Activated CD8-positive, alpha-beta memory T cell treated with anti-CD3 and anti-CD28 coated beads, Interleukin-2, amount 50 U/mL, for 48 hours (primary cell): ENCODE data around the gene CLMP.
A peak's percentile ranks its signal among the peaks of the same experiment; 100 is the strongest.

Experiments used
- DNase-seq: peaks from one replicate; pipeline ENCODE4 v3.0.0-alpha.2; 2020

CLMP gene

GRCh38 chr11:123187665-123188507, 7.2 kb downstream of the CLMP start:
- no peak for DNase-seq

GRCh38 chr11:123187248-123187647, 7.8 kb downstream of the CLMP start:
- DNase-seq = no peak

- DNase-seq = no peak
Observed at GRCh38 chr11:123186286-123186685, 8.8 kb downstream of the CLMP start.

- no peak for DNase-seq
Observed at GRCh38 chr11:123185326-123185725, 9.7 kb downstream of the CLMP start.

GRCh38 chr11:123184531-123184930, 10.5 kb downstream of the CLMP start:
- DNase-seq = no peak

GRCh38 chr11:123183391-123184099, 11.5 kb downstream of the CLMP start:
- DNase-seq = no peak

- DNase-seq = no peak
Observed at GRCh38 chr11:123181767-123182500, 13.1 kb downstream of the CLMP start.

- DNase-seq = no peak
Observed at GRCh38 chr11:123181075-123181474, 14.0 kb downstream of the CLMP start.

GRCh38 chr11:123180574-123180973, 14.5 kb downstream of the CLMP start:
- DNase-seq = no peak

GRCh38 chr11:123180166-123180565, 14.9 kb downstream of the CLMP start:
- DNase-seq = no peak

- DNase-seq = no peak
Observed at GRCh38 chr11:123179586-123179985, 15.5 kb downstream of the CLMP start.

- DNase-seq = no peak
Observed at GRCh38 chr11:123178186-123178585, 16.9 kb downstream of the CLMP start.

- DNase-seq = no peak
Observed at GRCh38 chr11:123176785-123177184, 18.3 kb downstream of the CLMP start.

- no peak for DNase-seq
Observed at GRCh38 chr11:123174196-123175183, 20.6 kb downstream of the CLMP start.

- DNase-seq = no peak
Observed at GRCh38 chr11:123173856-123174186, 21.2 kb downstream of the CLMP start.

- no peak for DNase-seq
Observed at GRCh38 chr11:123173040-123173855, 21.8 kb downstream of the CLMP start.

GRCh38 chr11:123170929-123171328, 24.1 kb downstream of the CLMP start:
- no peak for DNase-seq

- DNase-seq = no peak
Observed at GRCh38 chr11:123169821-123170220, 25.2 kb downstream of the CLMP start.

GRCh38 chr11:123168955-123169484, 26.0 kb downstream of the CLMP start:
- DNase-seq = no peak

GRCh38 chr11:123168241-123168640, 26.8 kb downstream of the CLMP start:
- no peak for DNase-seq

- DNase-seq = peak; percentile 61
Observed at GRCh38 chr11:123166071-123166559, 28.9 kb downstream of the CLMP start.
